B cell (primary cell): Measurements from ENCODE around the gene ALDH1L2. TPM values are rescaled to one million over a fixed set of nuclear protein-coding genes. Genes with fewer than 3 reads are reported as not detected.

Experiments used
- ATAC-seq: fragments of 200-7000 bp; cut with Tn5 transposase; one replicate; pipeline ENCODE4 v1.10.0; 2021; ENCODE audit warnings: low read depth, mild to moderate bottlenecking, moderate number of reproducible peaks, moderate library complexity
- CTCF ChIA-PET: fragments of 350-600 bp; sonication (Branson Sonifier 250); formaldehyde crosslinking; loops from one replicate; lab custom pipeline; 2021; ENCODE audit warnings: antibody characterized with exemption, inconsistent platforms; lab: Charles Lee
- POLR2A ChIA-PET: fragments of 350-600 bp; sonication (Branson Sonifier 250); formaldehyde crosslinking; loops from one replicate; lab custom pipeline; 2021; ENCODE audit warnings: antibody characterized with exemption; lab: Charles Lee
- DNase-seq: peaks from one replicate; pipeline ENCODE4 v3.0.0; 2013
- H2AFZ ChIP-seq: 2 replicates; pipeline ENCODE4 v1.6.1; 2012; ENCODE audit warnings: mild to moderate bottlenecking, low read depth, low read length; ENCODE audit not compliant: insufficient read depth, poor library complexity, severe bottlenecking
- H3K27ac ChIP-seq, 2 donors: 1 replicate in 1 of 2; 2 replicates in 1 of 2; pipeline ENCODE4 v1.5.1; 2012 to 2013; ENCODE audit warnings: low read length in 2 of 2, mild to moderate bottlenecking in 2 of 2, moderate library complexity in 1 of 2
- H3K27me3 ChIP-seq, 4 experiments: fragments of 200-600 bp in 1 of 4; sonication (generic) in 1 of 4; replicated peaks in 1 of 4; 1 replicate in 2 of 4; 2 replicates in 2 of 4; pipeline versions ENCODE4 v1.6.1 to v1.7.0; 2013 to 2016; ENCODE audit warnings: low read length in 3 of 4, mild to moderate bottlenecking in 2 of 4, mixed read lengths in 1 of 4, moderate library complexity in 1 of 4; ENCODE audit not compliant: insufficient read depth in 4 of 4, control insufficient read depth in 3 of 4; ENCODE audit errors: control extremely low read depth in 1 of 4
- H3K36me3 ChIP-seq, 2 experiments: replicated peaks in 1 of 2; 1 replicate in 1 of 2; 2 replicates in 1 of 2; pipeline versions ENCODE4 v1.6.1 to v1.7.1; 2013; ENCODE audit warnings: low read length in 1 of 2; ENCODE audit not compliant: insufficient read depth in 2 of 2, control insufficient read depth in 1 of 2; ENCODE audit errors: control extremely low read depth in 1 of 2, extremely low read depth in 1 of 2
- H3K4me1 ChIP-seq, 2 donors: fragments of 200-600 bp in 1 of 2; sonication (generic) in 1 of 2; 1 replicate in 1 of 2; 2 replicates in 1 of 2; pipeline versions ENCODE4 v1.5.1 to v1.6.1; 2013 to 2017; ENCODE audit warnings: low read length in 2 of 2; ENCODE audit not compliant: control insufficient read depth in 2 of 2, insufficient read depth in 2 of 2
- H3K4me2 ChIP-seq: replicated peaks from 2 replicates; pipeline ENCODE3; 2012; ENCODE audit warnings: mild to moderate bottlenecking, low read depth, low read length; ENCODE audit not compliant: poor library complexity, severe bottlenecking
- H3K4me3 ChIP-seq, 5 experiments: fragments of 200-600 bp in 1 of 5; sonication (generic) in 1 of 5; 1 replicate in 3 of 5; 2 replicates in 2 of 5; pipeline versions ENCODE4 v1.5.1 to v1.7.0; 2011 to 2016; ENCODE audit warnings: low read length in 4 of 5, mild to moderate bottlenecking in 4 of 5, low read depth in 2 of 5, control low read depth in 1 of 5, moderate library complexity in 1 of 5; ENCODE audit not compliant: insufficient read depth in 1 of 5; ENCODE audit errors: control extremely low read depth in 1 of 5, extremely low read depth in 1 of 5
- H3K79me2 ChIP-seq: fragments of 200-600 bp; sonication (generic); one replicate; pipeline ENCODE4 v1.6.0; 2016; ENCODE audit warnings: low read length; ENCODE audit not compliant: control insufficient read depth, insufficient read depth
- H3K9ac ChIP-seq: fragments of 200-600 bp; sonication (generic); 2 replicates; pipeline ENCODE4 v1.6.1; 2017; ENCODE audit warnings: mild to moderate bottlenecking, low read length, moderate library complexity
- H3K9me3 ChIP-seq, 3 donors: one replicate each; pipeline versions ENCODE4 v1.6.1 to v1.7.1; 2013; ENCODE audit warnings: low read length in 2 of 3; ENCODE audit not compliant: control insufficient read depth in 2 of 3, insufficient read depth in 1 of 3; ENCODE audit errors: control extremely low read depth in 1 of 3
- H4K20me1 ChIP-seq: 2 replicates; pipeline ENCODE4 v1.6.0; 2012; ENCODE audit warnings: mild to moderate bottlenecking, low read length; ENCODE audit not compliant: insufficient read depth, control insufficient read depth, poor library complexity, severe bottlenecking
- H3K27ac Mint-ChIP-seq: one replicate; pipeline ENCODE4 v1.8.0; 2021; ENCODE audit warnings: mixed read lengths
- H3K27me3 Mint-ChIP-seq: one replicate; pipeline ENCODE4 v1.8.0; 2021; ENCODE audit warnings: mixed read lengths
- H3K4me1 Mint-ChIP-seq: one replicate; pipeline ENCODE4 v1.8.0; 2021; ENCODE audit warnings: mixed read lengths
- H3K4me3 Mint-ChIP-seq: one replicate; pipeline ENCODE4 v1.8.0; 2021; ENCODE audit warnings: mixed read lengths
- H3K9me3 Mint-ChIP-seq: one replicate; pipeline ENCODE4 v1.8.0; 2022; ENCODE audit warnings: mixed read lengths; ENCODE audit not compliant: insufficient read depth
- CTCF ChIP-seq: fragments of 200-600 bp; IDR thresholded peaks from one replicate; pipeline ENCODE4 v1.8.0; 2022; ENCODE audit warnings: antibody characterized with exemption, mild to moderate bottlenecking
- EZH2 ChIP-seq: IDR thresholded peaks from 2 replicates; pipeline ENCODE4 v1.6.1; 2012; ENCODE audit warnings: borderline replicate concordance, low read depth, mild to moderate bottlenecking, moderate library complexity, low read length; ENCODE audit not compliant: insufficient read depth, poor library complexity, severe bottlenecking
- WGBS: methylation state at CpG from one replicate; pipeline ENCODE4 v1.1.5; 2013; ENCODE audit warnings: missing lambda C conversion rate; ENCODE audit not compliant: insufficient coverage; 5-methylcytosine and 5-hydroxymethylcytosine counted together
- intact Hi-C: fragments of 100-400 bp; cut with micrococcal nuclease; formaldehyde crosslinking; loops from one replicate; pipeline ENCODE4 v1.10.0; 2022
- polyA plus RNA-seq: library from polyadenylated mRNA; depleted of rRNA; stranded (reverse); fragments of >200 nt; gene quantifications from 2 replicates; pipeline ENCODE4 v1.2.3, GENCODE V29; 2012
- total RNA-seq, 2 donors: library from RNA; stranded (reverse); fragments of 120-200 nt in 1 of 2; gene quantifications; 1 replicate in 1 of 2; 2 replicates in 1 of 2; pipeline versions ENCODE4 v1.2.3 to v1.2.4, GENCODE V29; 2013 to 2022

The ALDH1L2 gene
- total and polyA plus RNA-seq, 2 donors (not counting 1 experiment from before 2014, with no cell fraction given): 0.04 to 0.32 TPM

DNA sequence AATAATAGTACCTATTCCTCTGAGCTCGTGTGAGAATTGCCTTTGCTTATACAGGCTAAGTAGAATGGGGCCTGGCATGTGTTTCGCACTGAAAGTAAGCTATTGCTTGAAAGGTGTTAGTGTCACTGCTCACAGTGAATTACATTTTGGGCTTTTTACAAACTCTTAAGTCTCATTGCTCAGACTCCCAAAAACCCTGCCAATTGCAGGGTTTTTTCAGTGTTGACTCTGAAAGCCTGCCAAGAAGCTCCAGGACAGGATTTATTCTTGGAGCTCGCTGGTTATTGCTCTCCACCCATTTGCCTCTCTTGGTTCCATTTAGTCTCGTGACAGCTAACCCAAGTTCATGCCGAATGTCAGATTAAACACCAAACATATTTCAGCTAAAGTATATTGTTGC, 58.4 kb downstream of the ALDH1L2 start:
- CTCF ChIA-PET: interaction anchor here (1.3 to 1.4 kb wide), 2 partner anchors 28 to 644 kb away, joined by 3 to 4 read pairs; no protein-coding TSS in a partner anchor
- H3K4me3 ChIP-seq: no peak overlapping the region
- H3K36me3 ChIP-seq: no peaks in the 10 kb centered on the region
- Mint-ChIP-seq H3K4me3 (no peak overlapping the region), H3K27ac (no peak overlapping the region), H3K4me1 (peaks cover 2% of the 10 kb centered on the region), H3K9me3 (no peaks in the 10 kb centered on the region), H3K27me3 (no peaks in the 10 kb centered on the region)
- POLR2A ChIA-PET: no interaction called here
- intact Hi-C loops: no loop called here
- whole genome bisulfite sequencing: 100% methylated on average over 2 of the region's 5 CpGs
- peaks cover 0 to 6% of the 10 kb centered on the region in 2 donors for H3K4me1 ChIP-seq
- no peak for ATAC-seq
- no peak overlapping the region for H3K27ac ChIP-seq
- H3K4me2 ChIP-seq: no peak overlapping the region
- no peaks in the 10 kb centered on the region for H3K9me3 ChIP-seq
- no peak for TF ChIP-seq EZH2
- no peak for DNase-seq
- H3K27me3 ChIP-seq: no peaks in the 10 kb centered on the region
- H2AFZ ChIP-seq: no peak overlapping the region
- no peaks in the 10 kb centered on the region for H3K79me2 ChIP-seq
- no peak overlapping the region for H3K9ac ChIP-seq
- H4K20me1 ChIP-seq: no peaks in the 10 kb centered on the region

GRCh38 chr12:105024928-105025327, 59.3 kb downstream of the ALDH1L2 start:
- Histone ChIP-seq H3K79me2 (no peaks in the 10 kb centered on the region), H3K4me2 (no peak overlapping the region), H3K27me3 (no peaks in the 10 kb centered on the region), H3K4me1 (no peaks in the 10 kb centered on the region), H4K20me1 (no peaks in the 10 kb centered on the region), H3K27ac (no peak overlapping the region), H3K9me3 (no peaks in the 10 kb centered on the region), H3K4me3 (no peak overlapping the region), H2AFZ (no peak overlapping the region), H3K36me3 (no peaks in the 10 kb centered on the region), H3K9ac (no peak overlapping the region)
- ChIA-PET CTCF (interaction anchor here (1.3 to 1.4 kb wide), 2 partner anchors 29 to 643 kb away, joined by 3 to 4 read pairs; no protein-coding TSS in a partner anchor), POLR2A (no interaction called here)
- TF ChIP-seq CTCF (no peak), EZH2 (no peak)
- intact Hi-C loops: no loop called here
- Mint-ChIP-seq H3K9me3 (no peaks in the 10 kb centered on the region), H3K27me3 (no peaks in the 10 kb centered on the region), H3K27ac (no peak overlapping the region), H3K4me1 (no peaks in the 10 kb centered on the region), H3K4me3 (no peak overlapping the region)
- 100% methylated on average over 1 of the region's 2 CpGs for WGBS
- DNase-seq (no peak), ATAC-seq (no peak)
